K562 treated with DMSO at 1 percent for 4 hours (cell line): ENCODE results near the gene DEK. TPM values are rescaled to one million over a fixed set of nuclear protein-coding genes. Genes with fewer than 3 reads are reported as not detected.

Experiments used
- total RNA-seq: library from RNA; unstranded; fragments of 300-600 nt; gene quantifications from 2 replicates; pipeline ENCODE4 v1.2.3, GENCODE V29; 2022; ENCODE audit not compliant: insufficient read depth

DEK gene
- 84.9 and 99.5 TPM in 2 replicates for total RNA-seq

GRCh38 chr6:18264219-18264922, at the start of gene DEK:
Gene DEK (minus strand): TSS chr6:18264530. CDS start chr6:18263987, 543 bp downstream.

Other genes with a start within 250 kb of the DEK start
- gene NHLRC1, start 141.9 kb downstream of the DEK start, total RNA-seq, result not detected in 2 replicates
- gene TPMT, start 109.5 kb downstream of the DEK start, total RNA-seq, result 17.7 and 21.4 TPM in 2 replicates
- 28.2 and 28.3 TPM in 2 replicates for gene KDM1B, start 109.1 kb downstream of the DEK start, total RNA-seq
- not detected in 2 replicates for gene RNF144B, start 122.8 kb upstream of the DEK start, total RNA-seq